Erythroblast (primary cell): Measurements from ENCODE around the gene TEAD1.
A peak's percentile ranks its signal among the peaks of the same experiment; 100 is the strongest.

ENCODE experiments used
- DNase-seq, 2 experiments: peaks; one replicate each; lab custom pipeline; 2025; lab: John Stamatoyannopoulos, UW
- GATA1 ChIP-seq: IDR thresholded peaks from 2 replicates; pipeline ENCODE4 v1.6.1; 2011; ENCODE audit warnings: low read depth, mild to moderate bottlenecking, control low read depth, low read length, moderate library complexity
- POLR2A ChIP-seq: IDR thresholded peaks from 2 replicates; pipeline ENCODE4 v1.6.1; 2011; ENCODE audit warnings: mild to moderate bottlenecking, low read length

TEAD1 gene

DNA sequence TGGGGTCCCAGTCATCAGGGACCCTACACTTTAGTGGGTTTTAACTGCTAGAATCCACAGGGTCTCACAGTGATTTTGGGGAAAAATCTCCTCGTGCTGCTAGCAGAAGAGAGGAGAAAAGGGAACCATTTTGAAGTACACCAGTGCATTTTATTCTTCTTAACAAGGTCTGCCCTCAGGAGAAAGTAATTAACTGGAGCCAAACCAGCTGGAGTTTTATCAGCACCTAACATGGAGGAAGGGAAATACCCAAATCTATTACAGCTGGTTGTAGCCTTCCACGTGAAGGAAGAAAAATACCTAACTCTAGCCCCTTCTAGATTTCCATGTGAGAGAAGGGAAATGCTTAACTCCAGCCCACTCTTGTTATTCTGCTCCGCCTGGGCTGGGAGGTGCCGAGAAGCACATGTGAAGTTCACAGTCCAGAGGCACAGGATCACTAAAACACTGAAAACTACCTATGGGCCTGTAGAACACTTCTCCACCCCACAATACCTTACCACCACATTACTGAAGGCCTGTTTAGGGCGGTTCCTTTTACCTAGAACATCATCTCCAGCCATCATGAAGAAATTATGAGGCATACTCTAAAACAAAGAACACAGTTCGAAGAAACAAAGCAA is 31.3 kb upstream of the TEAD1 start:
- no peak for TF ChIP-seq GATA1
- no peak for DNase-seq

- TF ChIP-seq POLR2A = no peak
- no peak for TF ChIP-seq GATA1
These were observed 27.7 kb upstream of the TEAD1 start for GRCh38 chr11:12646478-12646877.

GRCh38 chr11:12653729-12654128 is 20.5 kb upstream of the TEAD1 start:
- no peak for DNase-seq
- TF ChIP-seq POLR2A (no peak), GATA1 (no peak)

More at GRCh38 chr11:12646478-12646877, 27.7 kb upstream of the TEAD1 start:
- DNase-seq = no peak

GRCh38 chr11:12655842-12656241 is 18.4 kb upstream of the TEAD1 start:
- no peak for TF ChIP-seq POLR2A
- no peak for TF ChIP-seq GATA1
- no peak for DNase-seq

DNA sequence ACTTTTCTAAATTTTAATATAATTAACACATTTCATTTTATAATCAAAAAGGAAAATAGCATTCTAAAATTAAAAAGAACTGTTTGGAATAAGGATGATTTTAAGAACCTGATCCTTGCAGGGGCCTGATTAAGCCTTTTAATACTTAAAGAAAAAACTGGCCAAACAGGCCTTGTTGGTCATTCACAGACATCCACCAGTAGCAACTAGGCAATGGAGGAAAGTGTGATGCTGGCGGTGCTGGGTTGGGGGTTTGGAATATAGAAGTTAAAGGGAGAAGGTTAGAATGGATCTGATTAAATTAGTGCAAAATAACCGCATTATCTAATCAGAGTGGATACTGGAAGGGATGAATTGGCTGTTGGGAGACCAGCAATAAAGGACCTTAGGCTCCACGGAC is 16.9 kb upstream of the TEAD1 start:
- no peak for DNase-seq
- no peak for TF ChIP-seq POLR2A
- TF ChIP-seq GATA1 = no peak

DNA sequence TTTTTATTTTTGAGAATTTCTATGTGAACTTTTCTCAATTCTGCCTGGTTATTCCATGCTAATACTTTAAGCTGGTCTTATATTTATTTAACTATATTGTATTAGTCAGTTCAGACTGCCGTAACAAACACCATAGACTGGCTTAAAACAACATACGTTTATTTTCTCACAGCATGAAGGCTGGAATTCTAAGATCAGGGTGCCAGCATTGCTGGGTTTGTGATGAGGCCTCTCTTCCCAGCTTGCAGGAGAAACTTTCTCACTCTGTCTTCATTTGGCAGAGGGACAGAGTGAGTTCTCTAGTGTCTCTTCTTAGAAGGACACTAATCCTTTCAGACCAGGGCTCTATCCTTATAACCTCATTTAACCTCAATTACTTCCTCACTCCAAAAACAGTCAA is 16.2 kb upstream of the TEAD1 start:
- no peak for DNase-seq
- TF ChIP-seq GATA1 = no peak
- TF ChIP-seq POLR2A = no peak

- TF ChIP-seq GATA1 (no peak), POLR2A (no peak)
- DNase-seq = no peak
These were observed 12.0 kb upstream of the TEAD1 start for GRCh38 chr11:12662101-12662689.

GRCh38 chr11:12664385-12664784 is 9.8 kb upstream of the TEAD1 start:
- DNase-seq = no peak
- TF ChIP-seq GATA1 (no peak), POLR2A (no peak)

GRCh38 chr11:12666915-12667314 is 7.3 kb upstream of the TEAD1 start:
- TF ChIP-seq GATA1 = no peak
- no peak for TF ChIP-seq POLR2A
- no peak for DNase-seq

DNA sequence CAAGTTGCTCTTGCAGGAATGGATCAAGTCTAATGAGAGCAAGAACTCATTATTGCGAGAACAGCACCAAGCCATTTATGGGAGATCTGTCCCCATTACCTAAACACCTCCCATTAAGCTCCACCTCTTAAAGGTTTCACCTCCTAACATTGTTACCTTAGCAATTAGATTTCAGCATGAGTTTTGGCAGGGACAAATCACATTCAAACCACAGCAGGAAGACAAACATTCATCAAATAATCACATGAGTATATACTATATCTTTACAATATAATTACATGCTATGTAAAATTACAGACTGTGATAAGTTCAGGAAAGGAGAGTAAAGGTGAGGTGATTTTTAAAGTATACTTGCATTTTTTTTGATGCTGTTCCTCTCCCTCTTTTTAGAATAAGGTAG is 6.6 kb upstream of the TEAD1 start:
- DNase-seq = no peak
- TF ChIP-seq GATA1 = no peak
- TF ChIP-seq POLR2A = no peak

GRCh38 chr11:12668166-12668565 is 6.1 kb upstream of the TEAD1 start:
- TF ChIP-seq GATA1 (no peak), POLR2A (no peak)
- DNase-seq = no peak

DNA sequence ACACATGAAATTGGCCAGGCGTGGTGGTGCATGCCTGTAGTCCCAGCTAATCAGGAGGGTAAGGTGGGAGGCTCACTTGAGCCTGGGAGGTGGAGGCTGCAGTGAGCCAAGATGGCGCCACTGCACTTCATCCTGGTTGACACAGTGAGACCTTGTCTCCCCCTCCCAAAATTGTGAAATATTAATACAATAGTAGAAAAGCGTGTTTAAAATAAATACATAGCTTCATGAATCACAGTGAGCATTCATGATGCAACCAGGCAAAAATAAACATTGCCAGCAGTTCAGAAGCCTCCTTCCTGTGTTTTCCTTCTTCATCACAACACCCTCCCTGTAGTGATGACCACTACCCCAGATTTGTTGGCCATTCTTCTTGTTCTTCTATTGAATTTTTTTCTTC is 4.3 kb upstream of the TEAD1 start:
- TF ChIP-seq GATA1 (no peak), POLR2A (no peak)
- DNase-seq = no peak

DNA sequence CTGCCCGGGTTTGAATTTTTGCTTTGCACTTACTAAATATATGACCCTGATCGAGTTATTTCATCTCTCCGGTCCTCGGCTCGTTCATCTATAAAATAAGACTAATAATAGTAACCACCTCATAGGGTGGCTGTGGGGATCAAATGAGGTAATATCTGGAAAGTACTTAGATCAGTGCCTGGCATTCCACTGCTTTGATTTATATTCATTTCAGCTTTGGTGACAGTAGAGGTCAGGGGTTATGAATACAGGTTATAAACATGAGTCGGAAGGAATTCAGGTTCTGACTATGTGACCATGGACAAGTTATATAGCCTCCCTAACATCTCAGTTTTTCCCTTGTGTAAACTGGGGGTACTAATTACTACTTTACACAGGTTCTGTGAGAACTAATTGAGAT is 2.9 kb upstream of the TEAD1 start:
- TF ChIP-seq POLR2A = no peak
- no peak for DNase-seq

GRCh38 chr11:12673601-12673923 is 659 bp upstream of the TEAD1 start:
- no peak for DNase-seq
- no peak for TF ChIP-seq POLR2A
- no peak for TF ChIP-seq GATA1

GRCh38 chr11:12674571-12674935 is 332 bp downstream of the TEAD1 start:
- TF ChIP-seq GATA1 = no peak
- peak; percentile 39 for TF ChIP-seq POLR2A
- peak; percentile 61 to 69 for DNase-seq

- peak; percentile 44 to 57 for DNase-seq
- no peak for TF ChIP-seq GATA1
- TF ChIP-seq POLR2A = no peak
These were observed 895 bp downstream of the TEAD1 start for GRCh38 chr11:12674936-12675696.
